ENCODE results near the gene MOB3B.
"Not testable (repeated sequence)": the region's sequence is repeated elsewhere in the genome, so short reads cannot be mapped to it uniquely, and the experiment has no call there.

The MOB3B gene

GRCh38 chr9:27473111-27473529 lies 56.5 kb downstream of the MOB3B start:
- no peak for DNase-seq

- DNase-seq = no peak
These were observed 57.4 kb downstream of the MOB3B start for GRCh38 chr9:27472195-27472594.

GRCh38 chr9:27471789-27472188 lies 57.8 kb downstream of the MOB3B start:
- no peak for DNase-seq

DNA sequence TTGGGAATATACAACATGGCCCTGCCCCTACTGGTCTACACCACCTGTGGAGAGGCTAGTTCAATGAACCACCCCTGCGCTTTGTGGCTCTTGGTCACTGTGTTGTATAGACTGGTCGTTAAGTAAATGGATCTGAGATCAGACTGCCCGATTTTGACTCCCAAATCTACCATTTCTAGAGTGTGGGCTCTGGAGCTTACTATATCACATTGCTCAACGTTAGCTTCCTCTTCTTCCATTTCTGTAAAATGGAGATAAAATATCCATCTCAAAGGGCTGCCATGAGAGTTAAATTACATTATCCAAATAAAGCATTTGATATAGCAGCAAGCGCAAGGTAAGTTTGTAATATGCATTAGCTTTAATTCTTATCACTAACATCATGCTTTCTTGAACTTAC lies 58.2 kb downstream of the MOB3B start:
- DNase-seq = no peak

GRCh38 chr9:27470291-27470856 lies 59.2 kb downstream of the MOB3B start:
- DNase-seq = no peak

DNA sequence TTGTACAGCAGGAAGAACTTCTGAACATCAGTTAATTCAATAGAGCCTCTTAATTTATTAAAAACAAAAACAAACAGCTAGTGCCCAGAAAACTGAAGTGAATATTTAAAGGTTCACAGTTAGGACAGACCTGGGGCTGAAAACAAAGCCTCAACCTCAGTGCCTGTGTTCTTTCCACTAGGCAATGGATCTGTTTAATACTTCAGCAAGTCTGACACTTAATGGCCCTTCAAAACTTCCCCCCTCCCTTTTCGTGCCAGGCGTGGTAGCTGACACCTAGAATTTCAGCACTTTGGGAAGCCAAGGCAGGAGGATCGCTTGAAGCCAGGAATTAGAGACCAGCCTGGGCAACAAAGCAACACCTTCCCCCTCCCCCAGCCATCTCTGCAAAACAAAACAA lies 60.1 kb downstream of the MOB3B start:
- no peak for DNase-seq

GRCh38 chr9:27468462-27469110 lies 61.0 kb downstream of the MOB3B start:
- no peak for DNase-seq

GRCh38 chr9:27468000-27468399 lies 61.6 kb downstream of the MOB3B start:
- DNase-seq = no peak

DNA sequence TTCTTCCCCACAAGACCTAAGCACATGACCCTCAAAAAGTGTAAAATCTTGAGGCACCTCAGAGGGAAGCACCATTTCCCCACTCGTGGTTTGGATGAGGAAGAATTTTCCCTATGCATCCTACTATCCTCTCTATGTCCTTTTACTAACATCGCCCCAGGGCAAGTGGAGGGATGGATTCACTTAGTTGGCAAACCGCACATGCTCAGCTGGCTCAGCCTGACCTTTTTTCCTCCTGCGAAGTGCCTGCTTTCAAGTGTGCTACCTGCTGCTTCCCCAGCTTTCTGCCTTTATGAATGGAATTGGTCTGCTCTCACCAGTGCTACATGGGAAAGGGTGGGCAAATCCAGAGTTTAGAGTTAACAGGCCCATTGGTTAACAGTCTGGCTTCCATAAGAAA lies 62.1 kb downstream of the MOB3B start:
- no peak for DNase-seq

DNA sequence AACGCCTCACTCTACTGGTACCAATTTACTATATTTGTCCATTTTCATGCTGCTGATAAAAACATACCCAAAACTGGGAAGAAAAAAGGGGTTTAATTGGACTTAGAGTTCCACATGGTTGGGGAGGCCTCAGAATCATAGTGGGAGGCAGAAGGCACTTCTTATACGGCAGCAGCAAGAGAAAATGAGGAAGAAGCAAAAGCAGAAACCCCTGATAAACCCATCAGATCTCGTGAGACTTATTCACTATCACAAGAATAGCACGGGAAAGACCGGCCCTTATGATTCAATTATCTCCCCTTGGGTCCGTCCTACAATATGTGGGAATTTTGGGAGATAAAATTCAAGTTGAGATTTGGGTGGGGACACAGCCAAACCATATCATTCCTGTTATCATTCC lies 63.1 kb downstream of the MOB3B start:
- not testable (repeated sequence) for DNase-seq

- DNase-seq = not testable (repeated sequence)
These were observed 64.7 kb downstream of the MOB3B start for GRCh38 chr9:27464950-27465349.

DNA sequence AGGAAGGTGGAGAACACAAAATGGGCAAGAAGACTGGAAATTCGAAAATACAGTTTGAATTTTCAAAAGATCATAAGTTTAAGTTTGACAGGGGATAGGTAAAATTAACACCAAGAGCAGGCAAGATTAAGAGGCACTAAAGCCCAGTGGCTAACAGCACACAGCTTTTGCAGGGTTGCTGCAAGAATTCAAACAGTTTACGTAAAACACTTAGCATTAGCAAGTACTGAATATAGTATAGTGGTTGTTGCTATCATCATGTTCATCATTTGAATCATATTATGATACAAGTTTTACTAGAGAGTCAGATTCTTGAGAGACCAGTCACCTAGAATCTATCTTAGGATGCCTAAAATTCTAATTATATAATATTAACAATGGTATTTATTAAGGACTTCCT lies 66.8 kb downstream of the MOB3B start:
- no peak for DNase-seq

- no peak for DNase-seq
These were observed 67.2 kb downstream of the MOB3B start for GRCh38 chr9:27462434-27462833.

GRCh38 chr9:27460226-27461023 lies 69.2 kb downstream of the MOB3B start:
- no peak for DNase-seq

DNA sequence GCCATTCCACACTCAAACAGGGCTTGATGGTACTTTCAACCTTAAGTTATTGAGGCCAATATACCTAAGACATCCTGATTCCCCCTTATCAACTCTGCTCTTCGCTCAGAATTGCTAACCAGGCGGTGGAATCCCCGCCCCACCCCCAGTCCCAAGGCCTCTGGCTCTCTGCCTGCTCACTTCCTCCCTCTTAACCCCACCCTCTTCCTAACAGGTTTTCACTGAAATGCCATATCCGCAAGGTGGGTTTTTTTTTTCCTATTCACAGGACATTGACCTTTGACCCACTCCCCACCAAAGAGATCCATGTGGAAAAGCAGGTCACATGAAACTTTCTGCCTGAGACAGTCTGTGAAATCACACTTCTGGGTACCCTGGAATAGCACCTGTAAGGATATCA lies 72.2 kb downstream of the MOB3B start:
- DNase-seq = no peak

- no peak for DNase-seq
These were observed 75.6 kb downstream of the MOB3B start for GRCh38 chr9:27453860-27454553.

DNA sequence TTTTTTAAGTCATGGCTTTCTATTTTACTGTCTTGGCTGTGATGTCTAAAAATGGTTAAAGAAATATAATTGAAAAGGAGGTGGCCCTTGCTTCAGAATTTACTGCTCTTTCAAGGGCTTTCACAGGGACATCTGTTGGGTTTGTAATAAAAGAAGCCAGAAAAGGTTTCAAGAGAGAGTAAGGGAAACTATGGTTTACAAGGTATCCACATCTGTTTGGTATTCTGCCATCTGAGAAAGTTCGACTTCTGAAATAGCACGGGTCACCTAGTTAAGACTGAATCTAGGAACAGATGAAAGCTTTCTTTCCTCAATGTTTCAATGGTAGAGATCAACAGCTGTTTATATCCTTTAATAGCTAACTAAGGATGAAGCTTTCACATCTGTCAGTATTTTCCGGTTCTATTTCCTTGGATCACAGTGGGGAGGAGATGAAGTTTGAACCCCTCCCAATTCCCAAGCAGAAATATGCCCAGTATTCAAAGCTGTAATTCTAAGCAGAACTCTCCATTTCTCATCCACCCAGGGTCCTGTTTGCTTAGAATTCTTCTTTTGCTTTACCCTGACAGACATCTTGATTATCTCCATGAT lies 78.3 kb downstream of the MOB3B start:
- no peak for DNase-seq

- DNase-seq = no peak
These were observed 78.9 kb downstream of the MOB3B start for GRCh38 chr9:27450752-27451151.

DNA sequence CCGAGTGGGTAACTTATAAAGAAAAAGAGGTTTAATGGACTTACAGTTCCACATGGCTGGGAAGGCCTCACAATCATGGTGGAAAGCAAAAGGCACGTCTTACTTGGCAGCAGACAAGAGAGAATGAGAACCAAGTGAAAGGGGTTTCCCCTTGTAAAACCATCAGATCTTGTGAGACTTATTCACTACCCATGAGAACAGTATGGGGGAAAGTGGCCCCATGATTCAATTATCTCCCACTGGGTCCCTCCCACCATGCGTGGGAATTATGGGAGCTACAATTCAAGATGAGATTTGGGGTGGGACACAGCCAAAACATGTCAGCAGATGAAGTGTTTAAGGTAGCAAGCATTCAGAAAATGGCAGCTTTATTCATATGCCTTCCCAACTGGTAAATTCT lies 81.3 kb downstream of the MOB3B start:
- DNase-seq = not testable (repeated sequence)

DNA sequence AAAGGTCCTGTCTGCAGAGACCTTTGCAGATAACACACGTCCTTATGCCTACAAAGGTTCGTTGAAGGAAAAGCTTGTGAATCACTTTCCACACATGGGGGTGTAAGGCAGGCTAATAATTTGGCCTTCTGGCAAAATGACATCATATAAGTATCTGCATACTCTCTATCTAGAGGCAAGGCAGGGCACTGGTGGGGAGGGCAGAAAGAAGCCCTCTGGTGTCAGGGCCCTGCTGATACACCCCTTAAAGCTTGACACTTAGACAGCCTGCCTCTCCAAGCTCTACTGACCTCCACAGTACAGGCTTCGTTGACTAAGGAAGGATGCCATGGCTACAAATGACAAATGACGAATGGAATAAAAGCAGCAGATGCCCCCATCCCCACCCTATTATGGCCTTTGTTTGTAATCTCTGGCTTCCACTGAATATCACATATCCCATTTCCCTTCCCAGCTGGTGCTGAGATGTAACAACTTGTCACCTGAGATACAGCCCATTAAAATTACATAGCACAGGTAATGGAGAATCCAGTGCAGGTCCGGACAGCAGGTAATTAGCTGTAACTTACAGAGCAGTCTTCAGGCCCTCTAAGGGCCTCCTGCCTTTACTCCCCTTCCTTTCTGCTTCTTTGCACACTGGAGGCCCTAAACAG lies 82.5 kb downstream of the MOB3B start:
- no peak for DNase-seq

DNA sequence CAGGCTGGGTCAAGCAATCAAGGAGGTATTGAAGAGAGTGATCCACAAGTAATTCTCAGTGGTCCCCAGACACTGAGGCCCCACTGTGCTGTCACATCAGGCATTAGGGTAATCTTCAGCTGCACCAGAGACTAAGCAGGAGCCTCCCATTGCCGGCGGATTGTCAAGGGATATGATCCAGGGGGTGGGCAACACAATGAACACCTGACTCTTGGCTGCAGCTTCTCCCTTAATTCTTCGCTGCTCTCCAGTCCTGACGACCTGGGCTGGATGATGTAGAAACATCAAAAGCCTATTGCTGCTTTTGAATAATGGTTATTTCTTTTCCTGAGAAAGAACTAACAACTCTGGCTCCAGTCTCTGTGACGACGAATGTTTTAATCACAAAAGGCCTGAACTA lies 83.9 kb downstream of the MOB3B start:
- DNase-seq = no peak

DNA sequence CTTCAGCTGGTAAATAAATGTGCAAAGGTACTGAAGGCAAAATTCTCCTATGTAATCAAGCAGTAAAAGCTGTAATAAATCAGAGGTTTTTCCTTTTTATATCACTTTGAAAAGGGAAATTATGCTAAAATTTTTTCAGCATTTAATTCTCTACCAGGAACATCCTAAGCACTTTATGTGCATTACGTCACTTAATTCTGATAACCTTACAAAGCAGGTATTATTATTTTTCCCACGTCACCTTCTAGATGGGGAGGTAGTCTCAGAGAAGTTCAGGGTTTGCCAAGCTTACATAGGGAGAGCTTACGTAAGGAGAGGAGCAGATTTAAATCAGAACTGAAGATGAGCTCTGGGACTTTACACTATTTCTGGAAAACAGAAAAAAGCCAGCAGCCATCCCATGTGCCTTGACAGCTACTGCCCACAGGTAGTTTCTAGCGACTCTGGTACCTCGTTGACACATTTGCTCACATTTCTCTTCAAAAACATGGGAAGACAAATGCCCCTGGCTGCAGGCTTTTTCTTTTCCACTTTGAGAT lies 84.5 kb downstream of the MOB3B start:
- DNase-seq = no peak
